ENCODE data around the gene PKD2.
A peak's percentile ranks its signal among the peaks of the same experiment; 100 is the strongest.
"Not testable (repeated sequence)": the region's sequence is repeated elsewhere in the genome, so short reads cannot be mapped to it uniquely, and the experiment has no call there.

The PKD2 gene

DNA sequence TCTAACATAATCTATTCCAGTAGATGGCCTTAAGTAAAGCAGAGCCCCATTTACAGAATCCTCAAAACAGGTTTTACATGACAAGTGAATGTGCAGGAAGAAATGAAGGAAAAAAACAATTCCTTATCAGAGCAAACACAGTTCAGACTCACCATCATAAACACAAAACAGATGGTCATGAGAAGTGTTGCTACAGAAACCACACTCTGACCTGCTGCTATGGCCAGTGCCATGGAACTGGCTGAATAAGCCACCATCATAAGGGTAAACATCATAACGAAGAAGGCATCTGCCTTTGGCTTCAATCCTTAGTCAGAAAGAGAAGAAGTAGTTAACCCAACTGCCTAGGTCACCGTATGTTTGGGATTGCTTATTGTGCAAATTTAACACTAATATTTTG, 89.9 kb downstream of the PKD2 start:
- 67 to 80% methylated on average over 1 of the region's 2 CpGs for WGBS, 2 experiments (ENCODE audit: insufficient coverage in 2 of 2)
- H3K36me3 ChIP-seq (ENCODE audit: control insufficient read depth, insufficient read depth, low read length): no peaks in the 10 kb centered on the region
- H3K4me3 ChIP-seq (ENCODE audit: extremely low read depth, insufficient read depth, low read length, poor library complexity, severe bottlenecking): no peak overlapping the region
- no peaks in the 10 kb centered on the region for H3K9me3 ChIP-seq (ENCODE audit: control insufficient read depth, low read length)
- no peaks in the 10 kb centered on the region for H3K4me1 ChIP-seq (ENCODE audit: control insufficient read depth, insufficient read depth, low read length, poor library complexity, severe bottlenecking)
- H3K27ac ChIP-seq (ENCODE audit: low read depth, low read length, severe bottlenecking): no peak overlapping the region

DNA sequence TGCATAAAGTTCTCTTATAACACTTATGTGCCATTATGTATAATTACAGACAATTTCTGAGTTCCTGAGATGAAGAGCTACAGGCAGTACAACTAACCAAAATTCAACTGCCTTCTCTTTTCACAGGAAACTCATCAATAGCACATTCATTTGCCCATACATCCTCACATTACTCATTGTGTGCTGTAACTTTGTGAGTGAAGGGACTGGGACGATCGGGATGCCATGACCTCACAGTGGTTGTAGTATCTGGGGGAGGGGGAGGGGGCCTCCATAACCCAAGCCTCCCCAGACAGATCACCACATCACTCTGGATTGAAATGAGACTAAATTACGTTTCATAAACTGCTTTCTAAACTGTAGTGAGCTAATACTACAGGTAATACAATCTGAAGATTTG, 90.3 kb downstream of the PKD2 start:
- H3K4me1 ChIP-seq (ENCODE audit: control insufficient read depth, insufficient read depth, low read length, poor library complexity, severe bottlenecking): no peaks in the 10 kb centered on the region
- no peak overlapping the region for H3K27ac ChIP-seq (ENCODE audit: low read depth, low read length, severe bottlenecking)
- no peak overlapping the region for H3K4me3 ChIP-seq (ENCODE audit: extremely low read depth, insufficient read depth, low read length, poor library complexity, severe bottlenecking)
- H3K9me3 ChIP-seq (ENCODE audit: control insufficient read depth, low read length): no peaks in the 10 kb centered on the region
- H3K36me3 ChIP-seq (ENCODE audit: control insufficient read depth, insufficient read depth, low read length): no peaks in the 10 kb centered on the region
- 100% methylated on average over 1 of the region's 3 CpGs; no CpG with 5 or more reads in 1 of the 2 experiments for WGBS, 2 experiments (ENCODE audit: insufficient coverage in 2 of 2)

DNA sequence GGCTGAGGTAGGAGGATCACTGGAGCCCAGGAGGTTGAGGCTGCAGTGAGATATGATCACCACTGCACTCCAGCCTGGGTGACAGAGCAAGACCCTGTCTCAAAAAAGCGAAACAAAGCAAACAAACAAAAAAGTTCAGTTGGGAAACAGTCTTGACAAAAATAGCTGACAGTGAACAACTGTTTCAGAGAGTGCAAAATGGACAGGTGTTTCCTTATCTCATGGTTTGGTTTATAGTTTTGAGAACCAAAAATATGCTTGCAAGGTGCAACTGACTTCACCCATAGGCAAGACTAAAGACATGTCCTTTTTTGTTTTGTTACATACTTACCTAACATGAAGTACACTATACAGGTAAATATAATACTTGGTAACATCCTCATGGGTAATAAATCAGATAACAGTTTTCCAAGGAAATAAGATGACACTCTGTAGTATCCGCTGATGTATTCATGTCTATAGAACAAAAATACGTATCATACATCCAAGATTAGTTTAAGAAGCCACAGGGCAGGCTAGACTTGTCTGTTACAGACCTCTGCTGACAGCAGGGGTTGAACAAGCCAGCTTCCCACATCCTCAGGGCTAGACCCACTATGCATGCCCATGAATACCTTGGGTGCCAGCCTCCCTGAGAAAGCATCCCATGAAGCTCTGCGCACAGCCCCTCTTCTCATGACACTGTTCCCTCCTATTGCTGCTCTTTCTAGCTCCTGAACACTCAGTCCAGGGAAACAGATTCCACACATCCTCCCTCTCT, 91.7 kb downstream of the PKD2 start:
- no peak overlapping the region for H3K27ac ChIP-seq (ENCODE audit: low read depth, low read length, severe bottlenecking)
- H3K4me3 ChIP-seq (ENCODE audit: extremely low read depth, insufficient read depth, low read length, poor library complexity, severe bottlenecking): no peak overlapping the region
- H3K36me3 ChIP-seq (ENCODE audit: control insufficient read depth, insufficient read depth, low read length): no peaks in the 10 kb centered on the region
- no peaks in the 10 kb centered on the region for H3K9me3 ChIP-seq (ENCODE audit: control insufficient read depth, low read length)
- no peaks in the 10 kb centered on the region for H3K4me1 ChIP-seq (ENCODE audit: control insufficient read depth, insufficient read depth, low read length, poor library complexity, severe bottlenecking)
- WGBS, 2 experiments (ENCODE audit: insufficient coverage in 2 of 2): 92 to 96% methylated on average over 2 to 4 of the region's 4 CpGs

DNA sequence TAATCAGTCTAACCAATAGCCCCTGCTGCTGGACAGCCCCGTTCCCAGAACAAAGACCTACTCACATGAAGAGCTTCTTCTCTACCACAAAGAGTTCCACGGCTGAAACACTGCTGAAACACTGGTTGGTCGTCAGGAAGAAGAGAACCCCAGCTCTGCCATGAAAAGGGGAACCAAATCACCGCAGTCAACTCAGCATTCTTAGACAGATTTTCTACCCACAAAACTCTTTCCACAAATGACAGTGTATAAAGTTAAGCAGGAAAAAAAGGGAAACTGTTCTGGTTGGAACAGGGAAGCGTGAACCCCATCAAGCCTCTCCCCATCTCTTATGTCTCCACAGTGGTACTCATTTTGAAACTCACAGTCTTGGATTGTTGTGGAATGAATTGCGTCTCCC, 93.7 kb downstream of the PKD2 start:
- no peak overlapping the region for H3K27ac ChIP-seq (ENCODE audit: low read depth, low read length, severe bottlenecking)
- H3K9me3 ChIP-seq (ENCODE audit: control insufficient read depth, low read length): no peaks in the 10 kb centered on the region
- no peak overlapping the region for H3K4me3 ChIP-seq (ENCODE audit: extremely low read depth, insufficient read depth, low read length, poor library complexity, severe bottlenecking)
- no peaks in the 10 kb centered on the region for H3K4me1 ChIP-seq (ENCODE audit: control insufficient read depth, insufficient read depth, low read length, poor library complexity, severe bottlenecking)
- 80 to 100% methylated on average over 1 to 2 of the region's 6 CpGs for WGBS, 2 experiments (ENCODE audit: insufficient coverage in 2 of 2)
- no peaks in the 10 kb centered on the region for H3K36me3 ChIP-seq (ENCODE audit: control insufficient read depth, insufficient read depth, low read length)

DNA sequence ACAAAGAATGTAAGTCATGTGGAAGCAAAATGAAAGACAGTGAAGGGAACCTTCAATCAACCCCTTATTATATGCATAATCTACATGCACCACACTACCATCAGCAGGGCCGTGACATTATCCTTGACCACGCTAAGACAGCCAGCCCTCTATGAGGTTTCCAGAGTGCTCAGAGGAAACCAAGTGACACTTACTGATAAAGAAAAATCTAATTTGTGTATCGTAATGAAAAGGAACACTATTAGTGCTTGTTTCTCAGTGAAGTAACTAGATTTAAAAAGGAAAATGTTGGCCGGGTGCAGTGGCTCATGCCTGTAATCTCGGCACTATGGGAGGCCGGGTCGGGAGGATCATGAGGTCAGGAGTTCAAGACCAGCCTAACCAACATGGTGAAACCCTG, 94.6 kb downstream of the PKD2 start:
- Histone ChIP-seq H3K36me3 (ENCODE audit: control insufficient read depth, insufficient read depth, low read length) (no peaks in the 10 kb centered on the region), H3K27ac (ENCODE audit: low read depth, low read length, severe bottlenecking) (no peak overlapping the region), H3K9me3 (ENCODE audit: control insufficient read depth, low read length) (no peaks in the 10 kb centered on the region), H3K4me1 (ENCODE audit: control insufficient read depth, insufficient read depth, low read length, poor library complexity, severe bottlenecking) (no peaks in the 10 kb centered on the region), H3K4me3 (ENCODE audit: extremely low read depth, insufficient read depth, low read length, poor library complexity, severe bottlenecking) (no peak overlapping the region)
- 90 to 97% methylated on average over 3 to 6 of the region's 7 CpGs for WGBS, 2 experiments (ENCODE audit: insufficient coverage in 2 of 2)

DNA sequence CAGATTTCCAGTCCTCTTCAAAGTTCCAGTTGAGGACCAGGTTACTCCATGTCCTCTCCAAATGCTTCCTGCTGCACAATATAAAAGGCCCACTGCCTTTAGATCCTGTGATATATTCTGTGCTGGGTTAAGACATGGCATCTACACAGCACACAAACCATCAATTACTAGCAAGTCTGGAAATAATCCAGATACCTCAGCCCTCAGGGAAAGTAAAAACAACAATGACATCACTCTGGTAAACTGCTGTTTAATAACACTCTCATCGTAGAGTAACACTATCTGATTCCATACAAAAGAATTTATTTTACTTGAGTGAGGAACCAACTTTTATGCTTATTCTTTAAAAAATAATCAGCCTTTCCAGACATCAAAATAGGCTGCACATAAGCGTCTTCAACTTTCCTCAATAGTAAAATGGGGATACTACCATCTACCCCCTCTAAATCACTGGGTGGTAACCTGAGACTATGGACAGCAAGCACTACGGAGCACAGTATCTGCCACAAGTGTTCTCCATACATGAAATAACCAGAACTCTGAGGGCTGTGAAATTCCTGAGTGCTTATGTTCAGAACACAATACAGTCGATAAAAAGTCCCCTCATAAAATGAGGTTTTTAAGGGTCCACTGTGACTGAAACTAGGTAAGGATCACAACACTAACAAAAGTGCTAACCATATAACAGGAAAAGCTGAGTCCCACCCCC, 97.6 kb downstream of the PKD2 start:
- WGBS, 2 experiments (ENCODE audit: insufficient coverage in 2 of 2): 88 to 100% methylated on average over 2 to 3 of the region's 4 CpGs
- H3K9me3 ChIP-seq (ENCODE audit: control insufficient read depth, low read length): no peaks in the 10 kb centered on the region
- H3K36me3 ChIP-seq (ENCODE audit: control insufficient read depth, insufficient read depth, low read length): no peaks in the 10 kb centered on the region
- H3K4me1 ChIP-seq (ENCODE audit: control insufficient read depth, insufficient read depth, low read length, poor library complexity, severe bottlenecking): no peaks in the 10 kb centered on the region
- peak overlapping the region; percentile 30 for H3K27ac ChIP-seq (ENCODE audit: low read depth, low read length, severe bottlenecking)
- H3K4me3 ChIP-seq (ENCODE audit: extremely low read depth, insufficient read depth, low read length, poor library complexity, severe bottlenecking): no peak overlapping the region

DNA sequence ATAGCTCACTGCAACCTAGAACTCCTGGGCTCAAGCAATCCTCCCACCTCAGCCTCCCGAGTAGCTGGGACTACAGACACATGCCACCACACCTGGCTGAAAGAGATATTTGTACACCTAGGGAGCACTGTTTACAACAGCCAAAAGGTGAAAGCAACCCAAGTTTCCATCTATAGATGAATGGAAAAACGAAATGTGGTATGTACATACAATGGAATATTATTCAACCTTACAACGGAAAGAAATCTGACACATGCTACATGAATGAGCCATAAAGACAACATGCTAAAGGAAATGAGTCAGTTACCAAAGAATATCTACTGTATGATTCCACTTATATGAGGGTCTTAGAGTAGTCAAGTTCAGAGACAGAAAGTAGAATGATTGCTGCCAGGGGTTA, 98.8 kb downstream of the PKD2 start:
- 100% methylated on average over 1 of the region's 3 CpGs; no CpG with 5 or more reads in 1 of the 2 experiments for WGBS, 2 experiments (ENCODE audit: insufficient coverage in 2 of 2)
- no peaks in the 10 kb centered on the region for H3K36me3 ChIP-seq (ENCODE audit: control insufficient read depth, insufficient read depth, low read length)
- H3K27ac ChIP-seq (ENCODE audit: low read depth, low read length, severe bottlenecking): no peak overlapping the region
- no peaks in the 10 kb centered on the region for H3K9me3 ChIP-seq (ENCODE audit: control insufficient read depth, low read length)
- no peaks in the 10 kb centered on the region for H3K4me1 ChIP-seq (ENCODE audit: control insufficient read depth, insufficient read depth, low read length, poor library complexity, severe bottlenecking)
- H3K4me3 ChIP-seq (ENCODE audit: extremely low read depth, insufficient read depth, low read length, poor library complexity, severe bottlenecking): no peak overlapping the region

DNA sequence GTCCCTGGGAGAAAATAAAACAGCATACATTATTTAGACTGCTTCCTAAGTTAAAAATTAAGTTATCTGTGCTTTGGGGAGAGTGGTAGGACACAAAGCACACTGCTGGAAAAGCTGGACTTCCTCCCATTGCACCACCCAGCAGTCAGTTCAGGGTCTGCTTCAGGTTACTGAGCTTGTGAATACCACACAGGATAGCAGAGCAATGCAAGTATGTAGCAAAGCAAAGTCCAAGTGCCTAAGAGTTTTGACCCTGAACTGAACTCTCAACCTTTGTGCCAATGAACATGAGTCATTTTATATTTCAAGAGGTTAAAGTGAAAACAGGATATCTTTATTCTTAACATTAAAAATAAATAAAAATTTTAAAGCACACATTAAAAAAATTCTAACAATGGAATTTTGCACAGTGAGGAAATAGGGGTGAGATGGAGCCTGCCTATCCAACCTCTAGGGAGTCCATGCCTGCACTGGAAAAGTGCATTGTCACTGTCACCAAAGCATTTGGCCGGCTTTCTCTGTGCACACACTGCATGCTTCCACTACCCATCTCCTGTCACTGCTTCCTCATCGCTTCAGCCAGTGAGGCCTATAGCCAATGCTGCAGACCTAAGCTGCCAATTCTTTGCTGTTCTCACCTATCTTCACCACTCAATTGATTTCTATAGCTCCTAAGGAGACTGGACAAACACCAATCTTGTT, 100.1 kb downstream of the PKD2 start:
- no peaks in the 10 kb centered on the region for H3K36me3 ChIP-seq (ENCODE audit: control insufficient read depth, insufficient read depth, low read length)
- WGBS, 2 experiments (ENCODE audit: insufficient coverage in 2 of 2): 93 to 95% methylated on average over 2 of the region's 2 CpGs
- no peak overlapping the region for H3K4me3 ChIP-seq (ENCODE audit: extremely low read depth, insufficient read depth, low read length, poor library complexity, severe bottlenecking)
- no peaks in the 10 kb centered on the region for H3K4me1 ChIP-seq (ENCODE audit: control insufficient read depth, insufficient read depth, low read length, poor library complexity, severe bottlenecking)
- no peak overlapping the region for H3K27ac ChIP-seq (ENCODE audit: low read depth, low read length, severe bottlenecking)
- no peaks in the 10 kb centered on the region for H3K9me3 ChIP-seq (ENCODE audit: control insufficient read depth, low read length)

DNA sequence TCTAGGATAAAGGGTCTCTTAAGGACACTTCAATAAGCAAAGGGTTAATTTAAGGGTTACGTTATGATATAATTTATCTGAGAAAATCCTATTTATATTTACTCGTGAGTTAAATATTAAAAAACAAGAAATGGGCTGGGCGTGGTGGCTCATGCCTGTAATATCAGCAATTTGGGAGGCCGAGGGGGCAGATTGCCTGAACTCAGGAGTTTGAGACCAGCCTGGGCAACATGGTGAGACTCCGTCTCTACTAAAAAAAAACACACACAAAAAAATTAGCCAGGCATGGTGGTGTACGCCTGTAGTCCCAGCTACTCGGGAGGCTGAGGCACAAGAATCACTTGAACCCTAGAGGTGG, 100.7 kb downstream of the PKD2 start:
- not testable (repeated sequence) for H3K36me3 ChIP-seq (ENCODE audit: control insufficient read depth, insufficient read depth, low read length); H3K9me3 ChIP-seq (ENCODE audit: control insufficient read depth, low read length); H3K4me1 ChIP-seq (ENCODE audit: control insufficient read depth, insufficient read depth, low read length, poor library complexity, severe bottlenecking); H3K4me3 ChIP-seq (ENCODE audit: extremely low read depth, insufficient read depth, low read length, poor library complexity, severe bottlenecking); H3K27ac ChIP-seq (ENCODE audit: low read depth, low read length, severe bottlenecking)
- 96 to 98% methylated on average over 4 of the region's 7 CpGs for WGBS, 2 experiments (ENCODE audit: insufficient coverage in 2 of 2)

DNA sequence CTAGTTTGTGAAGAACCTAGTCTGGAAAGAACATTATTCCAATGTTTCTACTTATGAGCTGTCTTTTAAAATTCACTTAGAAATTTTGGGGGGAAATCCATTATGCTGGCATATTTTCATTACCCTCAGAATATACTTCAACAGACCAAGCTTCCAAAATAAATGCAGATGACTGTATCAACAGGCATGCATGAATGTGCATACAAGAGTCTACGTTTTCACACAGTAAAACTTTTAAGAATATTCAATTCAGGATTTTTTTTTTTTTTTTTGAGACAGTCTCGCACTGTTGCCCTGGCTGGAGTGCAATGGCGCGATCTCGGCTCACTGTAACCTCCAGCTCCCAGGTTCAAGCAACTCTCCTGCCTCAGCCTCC, 101.3 kb downstream of the PKD2 start:
- Histone ChIP-seq H3K4me3 (ENCODE audit: extremely low read depth, insufficient read depth, low read length, poor library complexity, severe bottlenecking) (no peak overlapping the region), H3K36me3 (ENCODE audit: control insufficient read depth, insufficient read depth, low read length) (no peaks in the 10 kb centered on the region), H3K9me3 (ENCODE audit: control insufficient read depth, low read length) (no peaks in the 10 kb centered on the region), H3K4me1 (ENCODE audit: control insufficient read depth, insufficient read depth, low read length, poor library complexity, severe bottlenecking) (no peaks in the 10 kb centered on the region), H3K27ac (ENCODE audit: low read depth, low read length, severe bottlenecking) (no peak overlapping the region)
- 84 to 100% methylated on average over 1 to 4 of the region's 5 CpGs for WGBS, 2 experiments (ENCODE audit: insufficient coverage in 2 of 2)

Data from mesodermal cell (in vitro differentiated cells).